HG03521 (cell line): Measurements from ENCODE around the gene GHDC.
A peak's percentile ranks its signal among the peaks of the same experiment; 100 is the strongest.

Experiments
- ATAC-seq: cut with Tn5 transposase; IDR thresholded peaks from one replicate; pipeline ENCODE4 v1.9.1; 2021; ENCODE audit warnings: mild to moderate bottlenecking, moderate library complexity; ENCODE audit not compliant: unreplicated experiment

GHDC gene

DNA sequence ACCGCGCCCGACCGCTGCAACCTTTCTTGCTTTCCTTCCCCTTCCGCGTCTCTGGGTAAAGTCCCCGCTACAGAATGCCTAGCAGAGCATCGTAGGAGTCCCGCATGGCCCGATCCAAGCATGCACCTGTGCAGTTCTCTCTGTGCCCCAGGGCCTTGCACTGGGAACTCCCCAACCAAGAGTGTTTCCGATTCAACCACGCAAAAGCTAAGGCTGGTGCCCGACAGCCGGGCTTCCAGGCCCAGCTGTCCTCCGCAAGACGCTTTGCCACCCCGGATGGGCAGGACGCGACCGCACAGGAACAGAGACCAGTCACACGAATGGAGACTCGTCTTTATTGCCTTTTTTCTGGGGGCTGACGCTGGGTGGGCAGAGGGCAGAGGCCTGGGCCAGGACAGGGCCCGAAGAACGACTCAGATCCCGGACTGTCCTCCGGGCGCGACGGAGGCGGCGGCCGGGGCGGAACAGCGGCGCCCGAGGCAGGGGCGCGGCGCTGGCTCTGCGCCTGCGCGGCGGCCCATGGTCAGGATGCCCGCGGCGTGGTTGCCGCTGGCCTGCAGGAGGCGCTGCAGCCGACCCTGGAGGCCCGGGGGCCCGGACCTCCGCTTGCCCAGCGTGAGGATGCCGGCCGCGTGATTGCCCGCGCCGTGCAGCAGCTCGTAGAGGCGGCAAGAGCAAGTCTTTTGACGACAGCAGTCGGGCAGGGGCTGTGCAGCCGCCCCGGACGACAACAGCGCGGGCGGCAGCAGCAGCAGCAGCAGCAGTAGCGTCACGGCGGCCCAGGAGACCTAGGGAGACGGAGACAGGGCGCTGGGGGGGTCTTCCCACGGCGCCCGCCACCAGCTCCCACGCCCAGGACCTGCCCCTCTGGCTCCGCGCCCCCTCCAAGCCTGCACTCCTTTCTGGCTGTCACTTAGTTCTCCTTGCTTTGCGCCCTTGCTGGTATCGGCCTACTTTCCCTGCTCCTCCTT lies 10.3 kb downstream of the GHDC start:
- peak; percentile 59 for ATAC-seq

DNA sequence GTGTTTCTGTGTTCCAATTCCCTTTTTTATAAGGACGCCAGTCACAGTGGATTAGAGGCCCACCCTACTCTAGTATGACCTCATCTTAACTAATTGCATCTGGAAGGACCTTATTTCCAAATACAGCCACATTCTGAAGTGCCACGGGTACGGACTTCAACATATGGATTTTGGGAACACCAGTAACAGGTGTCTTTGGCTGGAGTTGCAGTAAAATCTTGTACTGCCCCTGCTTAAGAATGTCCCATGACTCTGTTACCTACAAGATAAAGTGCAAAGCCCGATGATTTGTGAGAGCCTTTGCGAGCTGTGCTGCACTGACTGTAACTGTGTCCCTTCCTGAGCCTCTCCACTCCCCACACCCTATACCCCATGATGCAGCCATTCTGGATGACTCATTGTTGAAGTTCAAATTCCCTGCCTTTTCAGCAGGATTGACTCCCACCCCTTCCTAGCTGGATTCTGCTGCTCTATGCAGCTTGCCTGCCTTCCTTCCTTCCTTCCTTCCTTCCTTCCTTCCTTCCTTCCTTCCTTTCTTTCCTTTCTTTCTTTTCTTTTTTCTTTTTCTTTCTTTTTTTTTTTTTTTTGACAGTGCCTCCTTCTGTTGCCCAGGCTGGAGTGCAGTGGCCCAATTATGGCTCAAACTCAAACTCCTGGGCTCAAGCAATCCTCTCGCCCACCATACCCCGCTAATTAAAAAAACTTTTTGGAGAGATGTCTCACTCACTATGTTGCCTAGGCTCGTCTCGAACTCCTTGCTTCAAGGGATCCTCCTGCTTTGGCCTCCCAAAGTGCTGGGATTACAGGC lies 11.2 kb downstream of the GHDC start:
- ATAC-seq: no peak

DNA sequence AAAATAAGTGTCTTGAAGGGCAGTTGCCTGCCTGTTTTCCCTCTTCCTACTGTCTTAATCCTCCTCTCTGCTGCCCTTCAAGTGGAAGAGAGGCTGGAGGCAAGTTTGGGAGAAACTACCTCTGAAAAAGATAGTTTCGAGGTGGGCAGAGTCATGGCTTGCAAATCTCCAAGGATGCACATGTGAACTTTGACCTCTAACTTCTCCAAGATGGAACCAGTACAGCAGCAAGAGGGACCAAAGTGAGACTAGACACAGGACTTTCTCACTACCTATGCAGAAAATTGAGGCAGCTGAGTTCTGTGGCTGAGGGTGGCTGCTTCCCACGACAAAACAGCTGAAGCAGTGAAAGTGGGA lies 12.5 kb downstream of the GHDC start:
- no peak for ATAC-seq

DNA sequence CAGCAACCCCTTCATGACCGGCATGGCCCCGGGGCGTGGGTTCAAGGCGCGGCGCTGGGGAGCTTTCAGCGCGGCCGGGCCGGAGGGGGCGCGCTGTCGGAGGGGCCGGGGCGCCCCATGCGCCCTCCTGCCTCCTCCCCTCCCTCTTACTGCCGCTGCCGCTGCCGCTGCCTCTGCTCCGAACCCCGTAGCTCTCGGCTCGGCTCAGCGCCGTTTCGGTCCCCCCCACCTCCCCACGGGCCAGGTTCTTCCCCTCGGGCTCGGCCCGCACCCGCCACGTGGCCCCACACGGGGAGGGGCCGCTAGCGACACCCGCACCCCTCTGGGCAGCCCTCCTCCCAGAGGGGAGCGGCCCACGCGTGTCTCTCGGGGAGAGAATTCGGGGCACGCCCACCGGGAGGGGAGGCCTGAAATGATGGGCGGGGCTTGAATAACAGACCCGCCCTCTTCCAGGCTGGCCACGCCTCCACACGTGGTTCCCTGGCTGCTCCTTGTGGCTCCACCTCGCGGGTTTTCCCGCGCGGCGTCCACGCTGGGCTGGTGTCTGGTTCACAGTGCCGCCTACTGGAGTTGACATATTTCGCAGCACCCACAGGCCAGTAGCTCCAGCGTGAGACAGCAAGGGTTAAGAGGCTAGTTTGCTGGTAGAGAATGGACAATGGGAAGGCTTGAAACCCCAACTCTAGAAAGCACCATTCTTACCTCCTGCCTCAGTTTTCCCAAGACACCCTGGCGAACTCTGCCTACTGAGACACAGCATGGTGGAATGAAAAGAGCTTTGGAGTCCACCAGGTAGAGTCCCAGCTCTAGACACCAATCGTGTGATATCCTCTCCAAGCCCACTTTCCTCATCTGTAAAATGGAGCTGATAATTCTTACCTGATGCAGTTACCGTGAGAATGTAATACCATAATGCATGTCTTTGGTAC lies 13.1 kb downstream of the GHDC start, which contains the start of gene KCNH4:
TSS of gene KCNH4 (minus strand) at position 221 of the 929 bp plus-strand sequence. CDS start at position 24, 197 bp downstream.
- ATAC-seq: peak; percentile 39

DNA sequence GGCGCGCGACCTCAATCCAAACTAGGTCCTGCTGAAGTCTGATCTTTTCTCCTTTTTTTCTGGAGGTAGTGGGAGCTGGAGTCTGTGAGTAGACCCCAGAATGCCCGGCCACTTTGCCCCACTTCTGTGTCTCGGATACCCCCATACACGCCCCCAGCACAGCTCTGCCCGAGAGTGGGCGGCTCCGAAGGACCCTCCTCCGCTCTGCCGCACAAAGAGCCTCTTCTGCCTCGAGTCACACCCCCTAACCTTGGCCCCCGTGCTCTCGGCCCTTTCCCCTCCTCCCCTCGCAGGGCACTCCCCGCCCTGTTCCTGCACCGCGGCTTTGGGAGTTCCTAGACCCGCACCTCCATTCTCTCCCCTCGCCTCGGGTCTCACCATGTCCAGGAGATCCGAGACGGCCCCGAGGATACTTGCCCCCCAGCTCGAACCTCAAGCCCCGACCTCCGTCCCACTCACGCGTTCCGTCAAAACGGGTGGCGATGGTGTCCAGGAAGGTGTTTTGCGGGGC lies 13.8 kb downstream of the GHDC start:
- ATAC-seq: no peak

- ATAC-seq: no peak
These were observed 14.3 kb downstream of the GHDC start for GRCh38 chr17:42179911-42180410.

GRCh38 chr17:42179335-42179734 lies 15.0 kb downstream of the GHDC start:
- no peak for ATAC-seq

GRCh38 chr17:42178817-42179216 lies 15.5 kb downstream of the GHDC start:
- ATAC-seq: no peak

GRCh38 chr17:42177684-42178083 lies 16.6 kb downstream of the GHDC start:
- ATAC-seq: no peak

DNA sequence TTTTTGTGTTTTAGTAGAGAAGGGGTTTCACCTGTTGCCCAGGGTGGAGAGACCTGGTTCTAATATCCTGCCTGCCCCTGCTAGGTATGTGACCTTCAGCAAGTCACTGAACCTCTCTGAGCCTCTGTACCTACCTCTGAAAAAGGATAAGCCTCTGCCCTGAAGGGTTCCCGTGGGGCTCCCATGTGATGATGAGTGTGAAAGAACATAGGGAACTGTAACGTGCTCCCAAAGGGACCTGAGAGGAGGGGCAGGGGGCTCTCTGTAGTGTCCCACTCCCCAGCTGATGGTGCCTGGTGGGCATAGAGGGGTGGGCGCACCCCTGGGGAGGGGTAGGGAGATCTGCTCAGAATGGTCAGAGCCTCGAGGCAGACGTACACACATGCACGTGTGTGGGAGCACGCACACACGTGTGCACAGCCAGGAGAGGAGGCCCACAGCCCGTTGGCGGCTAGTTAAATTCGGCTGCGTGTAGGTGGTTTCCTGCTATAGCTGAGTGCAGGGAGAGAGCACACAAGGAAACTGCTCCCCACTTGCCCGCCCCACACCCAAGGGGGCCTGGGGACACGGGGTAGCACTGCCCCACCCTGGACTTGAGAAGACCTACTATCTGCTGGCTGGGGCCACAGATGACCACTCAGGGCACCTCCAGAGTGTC lies 20.0 kb downstream of the GHDC start:
- no peak for ATAC-seq

GRCh38 chr17:42171831-42172230 lies 22.5 kb downstream of the GHDC start:
- no peak for ATAC-seq

- no peak for ATAC-seq
These were observed 24.9 kb downstream of the GHDC start for GRCh38 chr17:42169351-42169750.

- ATAC-seq: no peak
These were observed 26.5 kb downstream of the GHDC start for GRCh38 chr17:42167807-42168206.

DNA sequence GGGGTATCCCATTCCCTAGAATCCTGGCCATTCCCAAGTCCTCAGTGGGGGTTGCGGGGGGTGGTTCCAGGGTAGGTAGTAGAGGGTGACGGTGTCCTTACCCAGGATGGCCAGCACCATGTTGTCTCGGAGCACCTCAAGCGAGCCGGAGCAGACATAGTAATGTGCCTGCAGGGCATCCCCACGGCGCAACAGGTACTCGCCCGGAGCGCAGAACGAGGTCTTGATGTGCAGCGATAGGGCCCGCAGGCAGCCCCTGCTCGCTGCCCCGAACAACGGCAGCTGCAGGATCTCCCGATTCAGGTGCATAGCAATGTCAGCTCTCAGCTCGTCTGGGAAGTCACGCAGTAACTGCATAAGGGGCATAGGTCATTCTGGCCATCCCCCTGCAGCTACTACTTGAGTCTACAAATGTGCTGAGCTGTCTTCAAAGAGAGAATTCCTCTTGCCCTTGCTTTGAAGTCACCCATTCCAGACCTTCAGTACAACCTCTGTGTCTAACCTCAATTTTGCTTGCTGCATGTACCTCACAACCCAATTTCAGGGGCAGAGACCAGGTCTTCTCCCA lies 28.0 kb downstream of the GHDC start:
- no peak for ATAC-seq

DNA sequence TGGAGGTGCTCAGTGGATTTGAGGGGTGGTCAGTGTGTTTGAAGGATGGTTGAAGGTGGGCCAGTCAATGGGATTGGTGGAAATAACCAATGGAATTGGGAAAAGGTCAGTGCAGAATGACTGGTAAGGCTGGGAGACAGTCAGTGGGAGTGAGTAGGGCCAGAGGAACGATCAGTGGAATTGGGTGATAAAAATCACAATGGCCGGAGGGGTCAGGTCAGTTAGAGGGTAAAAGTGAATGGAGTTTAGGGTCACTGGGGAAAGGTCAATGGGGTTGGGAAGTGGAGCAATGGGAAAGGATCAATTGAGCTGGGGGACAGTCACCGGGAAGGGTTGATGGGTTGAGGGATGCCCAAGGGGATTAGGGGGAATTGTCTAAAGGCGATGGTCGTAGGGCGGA lies 28.5 kb downstream of the GHDC start:
- no peak for ATAC-seq

- ATAC-seq: no peak
These were observed 30.4 kb downstream of the GHDC start for GRCh38 chr17:42163696-42164407.

DNA sequence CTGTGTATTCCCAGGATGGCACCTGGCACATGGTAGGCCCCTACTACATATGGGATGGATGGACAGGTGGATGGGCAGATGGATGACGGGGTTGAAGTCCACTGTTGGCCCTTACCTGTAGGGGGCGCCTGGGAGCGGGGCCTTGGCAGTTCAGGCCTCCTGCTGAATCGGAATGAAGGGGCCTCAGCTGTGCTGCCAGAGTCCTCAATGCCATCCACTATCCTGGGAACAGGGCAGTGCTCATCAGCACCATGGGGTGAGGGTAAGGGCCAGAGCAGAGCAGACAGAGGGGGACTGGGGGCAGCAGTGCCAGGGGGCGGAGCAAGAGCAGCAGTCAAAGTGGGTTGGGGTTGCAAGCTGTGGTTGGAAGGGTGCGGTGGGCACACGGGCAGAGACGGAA lies 31.2 kb downstream of the GHDC start:
- ATAC-seq: no peak

- no peak for ATAC-seq
These were observed 33.8 kb downstream of the GHDC start for GRCh38 chr17:42160531-42160910.
